ENCODE data around the gene PDLIM1. TPM values are rescaled to one million over a fixed set of nuclear protein-coding genes. Genes with fewer than 3 reads are reported as not detected.

Gene PDLIM1
- total and polyA plus RNA-seq, 8 donors, result 79.6 to 268 (median 97.5) TPM

- no peaks in the 10 kb centered on the region for H3K9me3 ChIP-seq
- H3K4me3 ChIP-seq, result no peak overlapping the region
- peaks cover 0 to 6% of the 10 kb centered on the region in 2 donors for H3K36me3 ChIP-seq
- no peak for ATAC-seq
- intact Hi-C loops (cut with DNase I), result no loop called here
- no peak for DNase-seq
- H3K4me1 ChIP-seq, result peaks cover under 1 to 5% of the 10 kb centered on the region in 2 donors
- H3K27ac ChIP-seq, result no peak overlapping the region
- TF ChIP-seq CTCF (IDR thresholded peaks at IDR 0.05), result no peak
- H3K27me3 ChIP-seq, result no peaks in the 10 kb centered on the region
These were observed 45.9 kb upstream of the PDLIM1 start for GRCh38 chr10:95336702-95337101.

GRCh38 chr10:95335933-95336699, 45.3 kb upstream of the PDLIM1 start:
- H3K4me3 ChIP-seq, result no peak overlapping the region
- peaks cover 0 to 6% of the 10 kb centered on the region in 2 donors for H3K36me3 ChIP-seq
- no peaks in the 10 kb centered on the region for H3K27me3 ChIP-seq
- intact Hi-C loops (cut with DNase I), result no loop called here
- ATAC-seq, result no peak
- peak overlapping the region in 1 of 2 donors; percentile 79 for H3K27ac ChIP-seq
- no peaks in the 10 kb centered on the region for H3K9me3 ChIP-seq
- peaks cover 0 to 5% of the 10 kb centered on the region in 2 donors for H3K4me1 ChIP-seq
- no peak for DNase-seq
- no peak for TF ChIP-seq CTCF (IDR thresholded peaks at IDR 0.05)

- DNase-seq (no peak), ATAC-seq (no peak)
- intact Hi-C loops (cut with DNase I), result no loop called here
- no peak for TF ChIP-seq CTCF (IDR thresholded peaks at IDR 0.05)
- Histone ChIP-seq H3K4me3 (no peak overlapping the region), H3K36me3 (peaks cover 0 to 6% of the 10 kb centered on the region in 2 donors), H3K27ac (peak overlapping the region; percentile 67 to 79), H3K9me3 (no peaks in the 10 kb centered on the region), H3K27me3 (no peaks in the 10 kb centered on the region), H3K4me1 (peaks cover 0 to 5% of the 10 kb centered on the region in 2 donors)
These were observed 44.0 kb upstream of the PDLIM1 start for GRCh38 chr10:95334805-95335144.

- H3K36me3 ChIP-seq, result peaks cover 0 to 6% of the 10 kb centered on the region in 2 donors
- H3K27me3 ChIP-seq, result no peaks in the 10 kb centered on the region
- ATAC-seq, result peak; percentile 55
- peak overlapping the region; percentile 71 to 79 for H3K27ac ChIP-seq
- peaks cover 0 to 5% of the 10 kb centered on the region in 2 donors for H3K4me1 ChIP-seq
- intact Hi-C loops (cut with DNase I), result no loop called here
- no peaks in the 10 kb centered on the region for H3K9me3 ChIP-seq
- DNase-seq, result peak in 1 of 4 donors; percentile 21
- no peak for TF ChIP-seq CTCF (IDR thresholded peaks at IDR 0.05)
- H3K4me3 ChIP-seq, result no peak overlapping the region
These were observed 43.4 kb upstream of the PDLIM1 start for GRCh38 chr10:95333997-95334804.

GRCh38 chr10:95332666-95333249, 42.0 kb upstream of the PDLIM1 start:
- DNase-seq (no peak), ATAC-seq (no peak)
- no peaks in the 10 kb centered on the region for H3K36me3 ChIP-seq
- H3K4me1 ChIP-seq, result peaks cover 3 to 5% of the 10 kb centered on the region in 2 donors
- intact Hi-C loops (cut with DNase I), result no loop called here
- peak overlapping the region in 1 of 2 donors; percentile 0 for H3K27ac ChIP-seq
- no peaks in the 10 kb centered on the region for H3K9me3 ChIP-seq
- H3K4me3 ChIP-seq, result no peak overlapping the region
- H3K27me3 ChIP-seq, result no peaks in the 10 kb centered on the region
- no peak for TF ChIP-seq CTCF (IDR thresholded peaks at IDR 0.05)

All from left lung (tissue), 10 donors.